DND-41 (cell line): ENCODE results near the gene GPATCH8.

Source experiments
- ATAC-seq: fragments of 200-7000 bp; cut with Tn5 transposase; 3 replicates; pipeline ENCODE4 v1.9.1; 2021; ENCODE audit warnings: low read depth; ENCODE audit not compliant: insufficient read depth
- DNase-seq: peaks from one replicate; pipeline ENCODE4 v3.0.0-alpha.2; 2020
- H2AFZ ChIP-seq: 2 replicates; pipeline ENCODE4 v1.6.0; 2012; ENCODE audit warnings: low read depth, low read length
- H3K27ac ChIP-seq: 2 replicates; pipeline ENCODE4 v1.5.1; 2012; ENCODE audit warnings: low read length, inconsistent platforms
- H3K27me3 ChIP-seq: fragments of 200-600 bp; sonication (generic); 2 replicates; pipeline ENCODE4 v1.6.0; 2012; ENCODE audit warnings: low read length, mild to moderate bottlenecking, inconsistent platforms; ENCODE audit not compliant: insufficient read depth, poor library complexity
- H3K36me3 ChIP-seq: 2 replicates; pipeline ENCODE4 v1.5.1; 2012; ENCODE audit warnings: low read length, inconsistent platforms; ENCODE audit not compliant: insufficient read depth
- H3K4me1 ChIP-seq: 2 replicates; pipeline ENCODE4 v1.5.1; 2012; ENCODE audit warnings: mild to moderate bottlenecking, low read length; ENCODE audit not compliant: insufficient read depth
- H3K4me2 ChIP-seq: 2 replicates; pipeline ENCODE4 v1.6.0; 2012; ENCODE audit warnings: mild to moderate bottlenecking, moderate library complexity, low read length, inconsistent platforms; ENCODE audit not compliant: insufficient read depth
- H3K4me3 ChIP-seq, 2 experiments: fragments of 200-600 bp in 1 of 2; shearing (Covaris generic) in 1 of 2; 2 replicates each; pipeline ENCODE4 v1.5.1; 2012 to 2016; ENCODE audit warnings: inconsistent platforms in 2 of 2, low read length in 2 of 2, mild to moderate bottlenecking in 2 of 2, low read depth in 1 of 2, moderate library complexity in 1 of 2
- H3K79me2 ChIP-seq: 2 replicates; pipeline ENCODE4 v1.6.0; 2012; ENCODE audit warnings: low read length, inconsistent platforms; ENCODE audit not compliant: insufficient read depth
- H3K9ac ChIP-seq: 2 replicates; pipeline ENCODE4 v1.6.0; 2012; ENCODE audit warnings: low read depth, mild to moderate bottlenecking, inconsistent platforms, low read length, moderate library complexity
- H3K9me3 ChIP-seq: 2 replicates; pipeline ENCODE4 v1.5.1; 2012; ENCODE audit warnings: low read length, moderate library complexity, mild to moderate bottlenecking, inconsistent platforms; ENCODE audit not compliant: insufficient read depth, severe bottlenecking
- H4K20me1 ChIP-seq: 2 replicates; pipeline ENCODE4 v1.6.0; 2012; ENCODE audit warnings: low read length; ENCODE audit not compliant: insufficient read depth
- EZH2 ChIP-seq: IDR thresholded peaks from 3 replicates; pipeline ENCODE4 v1.6.1; 2012; ENCODE audit warnings: borderline replicate concordance, low read depth, mild to moderate bottlenecking, moderate library complexity, low read length, inconsistent platforms; ENCODE audit not compliant: severe bottlenecking
- TF ChIP-seq, protein P1 (sequence below): IDR thresholded peaks from 2 replicates; pipeline ENCODE4 v1.5.1; 2012; ENCODE audit warnings: borderline replicate concordance, low read length, moderate library complexity, mild to moderate bottlenecking; ENCODE audit not compliant: poor library complexity, severe bottlenecking; ENCODE audit errors: extremely low read depth

The GPATCH8 gene

DNA sequence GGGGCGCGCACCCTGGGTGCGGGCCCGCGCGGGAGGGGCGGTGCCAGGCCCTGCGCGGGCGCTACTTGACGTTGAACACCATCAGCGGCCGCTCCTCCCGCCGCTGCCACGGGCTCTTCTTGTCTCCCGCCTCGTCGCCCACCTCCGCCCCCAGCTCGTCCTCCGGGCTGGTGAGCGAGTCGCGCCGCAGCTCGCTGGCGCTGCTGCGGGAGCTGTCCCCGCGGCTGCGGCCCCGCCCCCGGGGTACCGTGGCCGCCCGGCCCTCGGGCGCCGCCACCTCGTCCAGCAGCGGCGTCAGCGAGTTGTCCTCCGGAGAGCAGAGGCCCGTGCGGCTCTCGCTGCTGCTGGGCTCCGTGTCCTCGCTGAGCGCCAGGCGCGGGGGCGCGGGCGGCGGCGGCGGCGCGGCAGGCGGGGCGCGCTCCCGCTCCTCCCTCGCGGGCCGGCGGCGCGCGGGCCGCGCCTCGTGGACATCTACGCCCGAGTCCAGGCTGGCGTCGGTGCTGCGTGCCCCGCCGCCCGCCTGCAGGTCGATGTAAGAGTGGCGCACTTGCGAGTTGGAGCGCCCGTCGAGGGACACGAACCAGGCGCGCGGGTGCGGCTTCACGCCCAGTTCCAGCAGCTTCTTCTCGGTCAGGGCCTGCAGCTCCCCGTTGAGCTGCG is 149.4 kb downstream of the GPATCH8 start:
- no peak for TF ChIP-seq EZH2
- TF ChIP-seq, protein P1, sequence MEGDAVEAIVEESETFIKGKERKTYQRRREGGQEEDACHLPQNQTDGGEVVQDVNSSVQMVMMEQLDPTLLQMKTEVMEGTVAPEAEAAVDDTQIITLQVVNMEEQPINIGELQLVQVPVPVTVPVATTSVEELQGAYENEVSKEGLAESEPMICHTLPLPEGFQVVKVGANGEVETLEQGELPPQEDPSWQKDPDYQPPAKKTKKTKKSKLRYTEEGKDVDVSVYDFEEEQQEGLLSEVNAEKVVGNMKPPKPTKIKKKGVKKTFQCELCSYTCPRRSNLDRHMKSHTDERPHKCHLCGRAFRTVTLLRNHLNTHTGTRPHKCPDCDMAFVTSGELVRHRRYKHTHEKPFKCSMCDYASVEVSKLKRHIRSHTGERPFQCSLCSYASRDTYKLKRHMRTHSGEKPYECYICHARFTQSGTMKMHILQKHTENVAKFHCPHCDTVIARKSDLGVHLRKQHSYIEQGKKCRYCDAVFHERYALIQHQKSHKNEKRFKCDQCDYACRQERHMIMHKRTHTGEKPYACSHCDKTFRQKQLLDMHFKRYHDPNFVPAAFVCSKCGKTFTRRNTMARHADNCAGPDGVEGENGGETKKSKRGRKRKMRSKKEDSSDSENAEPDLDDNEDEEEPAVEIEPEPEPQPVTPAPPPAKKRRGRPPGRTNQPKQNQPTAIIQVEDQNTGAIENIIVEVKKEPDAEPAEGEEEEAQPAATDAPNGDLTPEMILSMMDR = no peak
- no peaks in the 10 kb centered on the region for H3K27me3 ChIP-seq
- no peaks in the 10 kb centered on the region for H3K79me2 ChIP-seq
- H3K9me3 ChIP-seq = no peaks in the 10 kb centered on the region
- H3K27ac ChIP-seq = no peak overlapping the region
- no peak overlapping the region for H3K9ac ChIP-seq
- DNase-seq = no peak
- no peak overlapping the region for H3K4me3 ChIP-seq
- ATAC-seq = no peak
- H3K4me1 ChIP-seq = no peaks in the 10 kb centered on the region; the same call in 1 of the 2 replicates
- H4K20me1 ChIP-seq = peaks cover 19% of the 10 kb centered on the region
- H3K4me2 ChIP-seq = no peak overlapping the region
- H2AFZ ChIP-seq = no peak overlapping the region
- peaks cover 42% of the 10 kb centered on the region for H3K36me3 ChIP-seq

DNA sequence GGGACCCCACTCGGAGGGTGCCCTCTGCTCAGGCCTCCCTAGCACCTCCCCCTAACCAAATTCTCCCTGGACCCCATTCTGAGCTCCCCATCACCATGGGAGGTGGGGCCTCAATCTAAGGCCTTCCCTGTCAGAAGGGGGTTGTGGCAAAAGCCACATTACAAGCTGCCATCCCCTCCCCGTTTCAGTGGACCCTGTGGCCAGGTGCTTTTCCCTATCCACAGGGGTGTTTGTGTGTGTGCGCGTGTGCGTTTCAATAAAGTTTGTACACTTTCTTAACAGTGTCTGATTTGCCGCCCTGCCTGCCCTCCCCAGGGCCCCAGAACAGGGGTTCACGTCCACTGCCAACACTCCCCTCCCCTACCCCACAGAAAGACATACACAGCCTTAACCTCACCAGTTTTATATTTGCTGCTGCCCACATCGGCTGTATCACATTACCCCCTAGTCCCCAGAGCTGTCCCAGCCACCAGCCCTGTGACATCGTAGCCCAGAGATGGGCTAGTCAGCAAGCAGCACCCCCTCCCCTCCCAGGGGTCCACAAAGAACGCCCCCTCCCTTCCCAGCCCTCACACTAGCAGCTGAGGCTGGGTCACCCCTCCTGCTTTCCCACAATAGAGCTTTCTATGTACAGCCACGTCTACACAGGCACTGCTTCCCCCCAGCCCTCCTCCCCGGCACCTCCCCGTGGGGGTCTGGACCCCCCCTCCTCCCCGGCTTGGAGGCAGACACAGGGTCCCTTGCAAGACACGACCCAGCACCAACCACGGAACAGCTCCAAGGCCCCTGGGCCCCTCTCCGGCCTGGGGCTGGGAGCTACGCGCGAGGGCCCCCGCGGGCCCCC is 150.2 kb downstream of the GPATCH8 start:
- no peaks in the 10 kb centered on the region for H3K4me1 ChIP-seq
- H3K9ac ChIP-seq = no peak overlapping the region
- no peak overlapping the region for H2AFZ ChIP-seq
- DNase-seq = no peak
- peaks cover 12% of the 10 kb centered on the region for H4K20me1 ChIP-seq
- ATAC-seq = no peak
- no peak overlapping the region for H3K4me3 ChIP-seq
- H3K27ac ChIP-seq = no peak overlapping the region
- TF ChIP-seq, protein P1 = no peak
- no peak for TF ChIP-seq EZH2
- no peaks in the 10 kb centered on the region for H3K9me3 ChIP-seq
- peaks cover 42% of the 10 kb centered on the region for H3K36me3 ChIP-seq
- no peaks in the 10 kb centered on the region for H3K27me3 ChIP-seq
- no peak overlapping the region for H3K4me2 ChIP-seq
- H3K79me2 ChIP-seq = no peaks in the 10 kb centered on the region

DNA sequence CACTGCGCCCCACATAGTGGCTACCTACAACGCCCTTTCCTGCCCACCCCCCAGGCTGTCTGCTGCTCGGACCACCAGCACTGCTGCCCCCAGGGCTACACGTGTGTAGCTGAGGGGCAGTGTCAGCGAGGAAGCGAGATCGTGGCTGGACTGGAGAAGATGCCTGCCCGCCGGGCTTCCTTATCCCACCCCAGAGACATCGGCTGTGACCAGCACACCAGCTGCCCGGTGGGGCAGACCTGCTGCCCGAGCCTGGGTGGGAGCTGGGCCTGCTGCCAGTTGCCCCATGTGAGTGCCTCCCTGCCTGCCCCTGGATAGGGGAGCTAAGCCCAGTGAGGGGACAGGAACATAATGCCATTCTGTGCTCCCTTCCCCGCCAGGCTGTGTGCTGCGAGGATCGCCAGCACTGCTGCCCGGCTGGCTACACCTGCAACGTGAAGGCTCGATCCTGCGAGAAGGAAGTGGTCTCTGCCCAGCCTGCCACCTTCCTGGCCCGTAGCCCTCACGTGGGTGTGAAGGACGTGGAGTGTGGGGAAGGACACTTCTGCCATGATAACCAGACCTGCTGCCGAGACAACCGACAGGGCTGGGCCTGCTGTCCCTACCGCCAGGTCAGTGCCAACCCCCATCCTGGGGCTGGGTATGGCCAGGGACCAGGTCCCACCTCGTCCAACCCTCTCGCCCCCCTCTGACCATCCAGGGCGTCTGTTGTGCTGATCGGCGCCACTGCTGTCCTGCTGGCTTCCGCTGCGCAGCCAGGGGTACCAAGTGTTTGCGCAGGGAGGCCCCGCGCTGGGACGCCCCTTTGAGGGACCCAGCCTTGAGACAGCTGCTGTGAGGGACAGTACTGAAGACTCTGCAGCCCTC is 151.0 kb downstream of the GPATCH8 start:
- Histone ChIP-seq H3K27ac (no peak overlapping the region), H4K20me1 (peaks cover 8% of the 10 kb centered on the region), H3K27me3 (no peaks in the 10 kb centered on the region), H3K4me1 (no peaks in the 10 kb centered on the region), H3K9ac (no peak overlapping the region), H3K9me3 (no peaks in the 10 kb centered on the region), H3K4me2 (no peak overlapping the region), H3K79me2 (no peaks in the 10 kb centered on the region), H3K36me3 (peaks cover 42% of the 10 kb centered on the region), H2AFZ (no peak overlapping the region), H3K4me3 (no peak overlapping the region)
- no peak for DNase-seq
- ATAC-seq = no peak
- TF ChIP-seq, protein P1 = no peak
